ENCODE data around the gene AMN. TPM values are rescaled to one million over a fixed set of nuclear protein-coding genes. Genes with fewer than 3 reads are reported as not detected.

AMN gene
- total and polyA plus RNA-seq, 2 donors (not counting 1 experiment from before 2014, with no cell fraction given): 11.5 to 15.0 TPM

DNA sequence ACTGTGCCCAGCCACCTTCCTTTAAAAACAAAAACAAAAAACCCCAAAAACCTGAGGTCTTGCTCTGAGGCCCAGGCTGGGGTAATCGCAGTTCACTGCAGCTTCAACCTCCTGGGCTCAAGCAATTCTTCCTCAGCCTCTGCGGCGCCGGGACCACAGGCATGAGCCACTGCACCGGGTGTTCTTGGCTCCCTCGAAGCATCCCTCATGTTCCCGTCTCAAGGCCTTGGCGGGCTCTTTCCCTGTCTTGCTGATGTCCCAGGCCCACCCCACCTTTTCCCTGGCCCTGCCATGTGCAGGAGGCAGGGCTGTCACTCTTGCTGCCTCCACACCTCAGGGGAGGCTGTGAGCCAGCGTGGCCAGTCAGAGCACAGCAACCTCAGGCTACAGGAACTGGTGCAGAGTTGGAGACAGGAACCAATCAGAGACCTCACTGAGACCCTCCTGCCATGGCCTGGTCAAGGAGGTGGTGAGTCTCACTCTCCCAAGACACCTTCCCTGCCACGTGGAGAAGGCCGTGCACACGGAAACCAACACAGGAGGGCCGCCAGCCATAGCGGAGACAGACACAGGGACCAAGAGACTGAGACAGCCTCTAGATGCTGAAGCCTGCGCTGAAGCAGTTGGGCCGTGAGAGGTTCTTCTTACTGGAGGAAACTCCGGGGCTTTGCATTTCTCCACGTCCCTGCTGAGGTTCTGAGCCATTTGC lies 6.0 kb upstream of the AMN start:
- 53% methylated on average over 18 of the region's 18 CpGs for WGBS (ENCODE audit: insufficient coverage)

More for the DNA sequence above, 6.0 kb upstream of the AMN start:
- ATAC-seq (ENCODE audit: low read depth) (no peak), DNase-seq (no peak)
- Mint-ChIP-seq H3K27ac (peak overlapping the region; percentile 80), H3K4me3 (peak overlapping the region; percentile 33), H3K9me3 (ENCODE audit: insufficient read depth) (no peaks in the 10 kb centered on the region), H3K27me3 (no peaks in the 10 kb centered on the region), H3K4me1 (peaks cover 50% of the 10 kb centered on the region)
- Histone ChIP-seq H3K4me1 (ENCODE audit: control insufficient read depth in 2 of 2, insufficient read depth in 2 of 2, low read length in 2 of 2) (peaks cover 53 to 55% of the 10 kb centered on the region in 2 donors), H4K20me1 (ENCODE audit: control insufficient read depth, insufficient read depth, low read length, poor library complexity, severe bottlenecking) (no peaks in the 10 kb centered on the region), H3K27me3 (replicated peaks in 1 of 4; ENCODE audit: control extremely low read depth in 1 of 4, control insufficient read depth in 3 of 4, insufficient read depth in 4 of 4, low read length in 3 of 4) (no peaks in the 10 kb centered on the region), H3K27ac (ENCODE audit: low read length in 2 of 2) (peak overlapping the region; percentile 55 to 68), H3K79me2 (ENCODE audit: control insufficient read depth, insufficient read depth, low read length) (peaks cover 8% of the 10 kb centered on the region), H3K9ac (ENCODE audit: low read length) (no peak overlapping the region), H3K36me3 (replicated peaks in 1 of 2; ENCODE audit: control extremely low read depth in 1 of 2, control insufficient read depth in 1 of 2, extremely low read depth in 1 of 2, insufficient read depth in 2 of 2, low read length in 1 of 2) (peaks cover 0 to 11% of the 10 kb centered on the region in 2 experiments), H3K4me3 (ENCODE audit: control extremely low read depth in 1 of 5, extremely low read depth in 1 of 5, insufficient read depth in 1 of 5, low read depth in 2 of 5, low read length in 4 of 5) (no peak overlapping the region), H3K9me3 (ENCODE audit: control extremely low read depth in 1 of 3, control insufficient read depth in 2 of 3, insufficient read depth in 1 of 3, low read length in 2 of 3) (peaks cover 0 to 10% (median 0%) of the 10 kb centered on the region in 3 donors), H3K4me2 (replicated peaks; ENCODE audit: low read depth, low read length, poor library complexity, severe bottlenecking) (peak overlapping the region; percentile 59), H2AFZ (ENCODE audit: insufficient read depth, low read depth, low read length, poor library complexity, severe bottlenecking) (no peak overlapping the region)
- ChIA-PET POLR2A (interaction anchor here (3.5 kb wide), 1 partner anchor 15 kb away, joined by 13 read pairs; no protein-coding TSS in a partner anchor), CTCF (interaction anchor here (0.6 to 5.3 kb wide), 10 partner anchors 13 to 222 kb away, joined by 3 to 59 read pairs (median 5); no protein-coding TSS in a partner anchor)
- TF ChIP-seq EZH2 (IDR thresholded peaks at IDR 0.05; ENCODE audit: borderline replicate concordance, insufficient read depth, low read depth, low read length, poor library complexity, severe bottlenecking): no peak
- TF ChIP-seq, protein P1, sequence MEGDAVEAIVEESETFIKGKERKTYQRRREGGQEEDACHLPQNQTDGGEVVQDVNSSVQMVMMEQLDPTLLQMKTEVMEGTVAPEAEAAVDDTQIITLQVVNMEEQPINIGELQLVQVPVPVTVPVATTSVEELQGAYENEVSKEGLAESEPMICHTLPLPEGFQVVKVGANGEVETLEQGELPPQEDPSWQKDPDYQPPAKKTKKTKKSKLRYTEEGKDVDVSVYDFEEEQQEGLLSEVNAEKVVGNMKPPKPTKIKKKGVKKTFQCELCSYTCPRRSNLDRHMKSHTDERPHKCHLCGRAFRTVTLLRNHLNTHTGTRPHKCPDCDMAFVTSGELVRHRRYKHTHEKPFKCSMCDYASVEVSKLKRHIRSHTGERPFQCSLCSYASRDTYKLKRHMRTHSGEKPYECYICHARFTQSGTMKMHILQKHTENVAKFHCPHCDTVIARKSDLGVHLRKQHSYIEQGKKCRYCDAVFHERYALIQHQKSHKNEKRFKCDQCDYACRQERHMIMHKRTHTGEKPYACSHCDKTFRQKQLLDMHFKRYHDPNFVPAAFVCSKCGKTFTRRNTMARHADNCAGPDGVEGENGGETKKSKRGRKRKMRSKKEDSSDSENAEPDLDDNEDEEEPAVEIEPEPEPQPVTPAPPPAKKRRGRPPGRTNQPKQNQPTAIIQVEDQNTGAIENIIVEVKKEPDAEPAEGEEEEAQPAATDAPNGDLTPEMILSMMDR (IDR thresholded peaks at IDR 0.05): no peak
- intact Hi-C loops (cut with micrococcal nuclease): loop anchor here (1.0 to 5.0 kb wide), 3 partner anchors 15 to 204 kb away; no protein-coding TSS in a partner anchor
